Stimulated activated CD4-positive, alpha-beta T cell treated with anti-CD3 and anti-CD28 coated beads, Interleukin-1b, Interleukin-23, amount 100 ng/mL, for 48 hours (primary cell): Measurements from ENCODE around the gene FOXN3.

Experiments
- DNase-seq: peaks from one replicate; pipeline ENCODE4 v3.0.0-alpha.2; 2020

FOXN3 gene

GRCh38 chr14:89325299-89325883, 91.6 kb downstream of the FOXN3 start:
- no peak for DNase-seq

GRCh38 chr14:89324501-89325298, 92.3 kb downstream of the FOXN3 start:
- DNase-seq, result no peak

- no peak for DNase-seq
Measured at GRCh38 chr14:89320381-89321000, 96.5 kb downstream of the FOXN3 start.

- no peak for DNase-seq
Measured at GRCh38 chr14:89319687-89320086, 97.3 kb downstream of the FOXN3 start.

- DNase-seq, result no peak
Measured at GRCh38 chr14:89317051-89317691, 99.9 kb downstream of the FOXN3 start.

- no peak for DNase-seq
Measured at GRCh38 chr14:89315493-89316470, 101.3 kb downstream of the FOXN3 start.

- DNase-seq, result no peak
Measured at GRCh38 chr14:89314274-89314673, 102.8 kb downstream of the FOXN3 start.

GRCh38 chr14:89312932-89313331, 104.1 kb downstream of the FOXN3 start:
- no peak for DNase-seq

- DNase-seq, result no peak
Measured at GRCh38 chr14:89310211-89310610, 106.8 kb downstream of the FOXN3 start.

GRCh38 chr14:89309670-89310177, 107.3 kb downstream of the FOXN3 start:
- DNase-seq, result no peak

GRCh38 chr14:89308232-89308959, 108.6 kb downstream of the FOXN3 start:
- DNase-seq, result no peak

GRCh38 chr14:89307409-89307808, 109.6 kb downstream of the FOXN3 start:
- DNase-seq, result no peak

GRCh38 chr14:89304972-89305703, 111.9 kb downstream of the FOXN3 start:
- peak; percentile 5 for DNase-seq

- no peak for DNase-seq
Measured at GRCh38 chr14:89304561-89304960, 112.5 kb downstream of the FOXN3 start.

- DNase-seq, result no peak
Measured at GRCh38 chr14:89303456-89304435, 113.3 kb downstream of the FOXN3 start.

- DNase-seq, result no peak
Measured at GRCh38 chr14:89302396-89302950, 114.6 kb downstream of the FOXN3 start.

GRCh38 chr14:89299587-89299986, 117.4 kb downstream of the FOXN3 start:
- DNase-seq, result no peak

GRCh38 chr14:89298056-89298834, 118.8 kb downstream of the FOXN3 start:
- DNase-seq, result no peak
